Subcutaneous adipose tissue (tissue), 4 donors: ENCODE data around the gene PLCG2. TPM values are rescaled to one million over a fixed set of nuclear protein-coding genes. Genes with fewer than 3 reads are reported as not detected.

Experiments used
- total RNA-seq, 4 donors: library from RNA; depleted of rRNA; stranded (reverse); fragments of >200 nt; gene quantifications; one replicate each; pipeline ENCODE4 v1.1.0, GENCODE V29; 2016
- TF ChIP-seq, protein P1 (sequence below): fragments of 450-650 bp; IDR thresholded peaks from one replicate; pipeline ENCODE4 v1.5.1; 2016; ENCODE audit warnings: low read depth, mild to moderate bottlenecking, control low read depth, antibody characterized with exemption, moderate library complexity

PLCG2 gene
- total RNA-seq, 4 donors from 2014 or later, result 19.8 to 34.9 (median 23.8) TPM

DNA sequence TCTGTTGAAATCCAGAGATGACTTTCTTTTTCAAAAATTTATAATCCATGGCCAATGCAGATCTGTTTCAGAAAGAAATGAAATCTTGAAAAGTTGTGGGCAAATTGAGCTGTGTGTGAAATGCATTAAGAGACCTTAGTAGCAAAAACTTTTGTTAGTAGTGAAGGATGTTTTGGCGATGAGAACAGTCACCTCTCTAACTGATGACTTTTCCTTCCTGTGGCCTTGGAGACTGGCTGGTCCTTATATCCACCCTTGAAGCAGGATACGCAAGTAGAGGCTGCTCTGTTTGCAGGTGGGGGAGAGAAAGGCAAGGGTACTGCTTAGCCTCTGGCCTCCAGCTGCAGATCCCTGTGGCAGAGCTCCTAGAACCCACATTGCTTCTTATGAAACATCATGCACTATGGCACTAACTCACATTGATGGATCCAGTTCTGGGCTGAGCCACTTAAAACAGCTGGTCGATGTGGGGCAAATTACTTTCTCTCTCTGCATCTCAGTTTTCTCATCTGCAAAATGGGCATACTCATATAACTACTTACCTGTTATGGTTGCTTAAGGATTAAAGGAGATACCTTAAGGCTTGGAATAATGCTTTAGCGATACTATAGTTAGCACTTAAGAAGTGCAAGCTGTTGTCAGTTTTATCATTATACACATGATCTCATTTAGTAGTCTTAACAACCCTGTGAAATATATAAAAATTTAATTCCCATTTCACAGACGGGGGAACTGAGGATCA is 142.9 kb downstream of the PLCG2 start:
- TF ChIP-seq, protein P1, sequence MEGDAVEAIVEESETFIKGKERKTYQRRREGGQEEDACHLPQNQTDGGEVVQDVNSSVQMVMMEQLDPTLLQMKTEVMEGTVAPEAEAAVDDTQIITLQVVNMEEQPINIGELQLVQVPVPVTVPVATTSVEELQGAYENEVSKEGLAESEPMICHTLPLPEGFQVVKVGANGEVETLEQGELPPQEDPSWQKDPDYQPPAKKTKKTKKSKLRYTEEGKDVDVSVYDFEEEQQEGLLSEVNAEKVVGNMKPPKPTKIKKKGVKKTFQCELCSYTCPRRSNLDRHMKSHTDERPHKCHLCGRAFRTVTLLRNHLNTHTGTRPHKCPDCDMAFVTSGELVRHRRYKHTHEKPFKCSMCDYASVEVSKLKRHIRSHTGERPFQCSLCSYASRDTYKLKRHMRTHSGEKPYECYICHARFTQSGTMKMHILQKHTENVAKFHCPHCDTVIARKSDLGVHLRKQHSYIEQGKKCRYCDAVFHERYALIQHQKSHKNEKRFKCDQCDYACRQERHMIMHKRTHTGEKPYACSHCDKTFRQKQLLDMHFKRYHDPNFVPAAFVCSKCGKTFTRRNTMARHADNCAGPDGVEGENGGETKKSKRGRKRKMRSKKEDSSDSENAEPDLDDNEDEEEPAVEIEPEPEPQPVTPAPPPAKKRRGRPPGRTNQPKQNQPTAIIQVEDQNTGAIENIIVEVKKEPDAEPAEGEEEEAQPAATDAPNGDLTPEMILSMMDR, result no peak

DNA sequence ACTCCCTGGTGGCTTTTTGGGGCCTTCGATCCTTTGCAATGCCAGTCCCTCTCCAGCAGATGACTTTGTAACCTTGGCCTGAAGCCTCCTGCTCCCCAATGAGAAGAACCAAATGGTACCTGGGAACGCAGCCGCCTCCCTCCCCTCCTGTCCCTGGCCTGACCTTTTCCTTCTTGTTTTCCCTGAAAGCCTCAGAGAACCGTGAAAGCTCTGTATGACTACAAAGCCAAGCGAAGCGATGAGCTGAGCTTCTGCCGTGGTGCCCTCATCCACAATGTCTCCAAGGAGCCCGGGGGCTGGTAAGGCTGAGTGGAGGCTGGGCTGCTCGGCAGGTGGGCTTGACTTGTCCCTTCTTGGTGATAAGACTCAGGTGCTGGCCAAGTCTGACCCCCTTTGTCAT is 144.2 kb downstream of the PLCG2 start:
- TF ChIP-seq, protein P1, result no peak

GRCh38 chr16:81925016-81925415 is 145.9 kb downstream of the PLCG2 start:
- TF ChIP-seq, protein P1, result no peak

DNA sequence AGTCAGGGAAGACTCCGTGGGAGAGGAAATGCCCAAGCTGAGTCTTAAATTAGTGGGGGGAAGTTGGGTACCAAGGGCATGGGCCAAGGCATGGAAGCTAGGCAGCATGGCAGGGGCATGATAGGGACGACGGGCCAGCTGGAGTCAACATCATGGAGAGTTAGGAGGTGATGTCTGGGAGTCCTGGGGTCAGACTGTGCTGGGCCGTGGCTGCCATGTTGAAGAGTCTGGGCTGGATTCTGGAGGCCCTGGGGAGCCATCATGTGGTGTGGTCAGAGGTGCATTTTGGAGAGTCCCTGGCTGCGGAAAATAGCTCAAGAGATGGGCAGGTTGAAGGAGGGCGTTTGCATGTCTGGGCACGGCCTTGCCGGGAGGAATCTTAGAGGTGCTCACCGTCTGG is 146.9 kb downstream of the PLCG2 start:
- TF ChIP-seq, protein P1, result no peak

- TF ChIP-seq, protein P1, result no peak
Observed at GRCh38 chr16:81927561-81928185, 148.6 kb downstream of the PLCG2 start.

GRCh38 chr16:81928271-81928918 is 149.3 kb downstream of the PLCG2 start:
- TF ChIP-seq, protein P1, result no peak

DNA sequence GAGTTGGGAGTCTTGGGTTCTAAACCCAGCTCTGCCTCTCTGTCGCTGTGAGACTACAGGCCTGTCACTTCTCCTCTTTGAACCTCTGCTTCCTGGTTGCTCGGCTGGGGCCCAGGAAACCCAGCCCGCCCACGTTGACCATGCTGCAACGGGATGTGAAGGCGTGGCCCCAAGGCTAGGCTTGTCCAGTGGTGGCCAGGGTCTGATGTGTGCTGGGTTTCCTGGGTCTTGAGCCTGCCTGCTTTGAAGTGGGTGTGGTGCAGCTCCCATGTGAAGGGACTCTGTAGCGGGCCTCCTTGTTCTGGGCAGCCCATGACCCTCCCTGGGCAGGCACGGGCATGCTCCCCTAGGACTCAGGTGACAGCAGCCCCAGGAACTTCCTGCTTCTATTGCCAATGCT is 149.9 kb downstream of the PLCG2 start:
- TF ChIP-seq, protein P1, result no peak
